ENCODE results near the gene KIAA1755.
"Not testable (repeated sequence)": the region's sequence is repeated elsewhere in the genome, so short reads cannot be mapped to it uniquely, and the experiment has no call there.

Gene KIAA1755

GRCh38 chr20:38258545-38259215 lies 1.9 kb downstream of the KIAA1755 start:
- H3K27ac ChIP-seq, result no peak overlapping the region
- TF ChIP-seq CTCF (conservative IDR thresholded peaks at IDR 0.05), result no peak

- H3K27ac ChIP-seq, result no peak overlapping the region
- no peak for TF ChIP-seq CTCF (conservative IDR thresholded peaks at IDR 0.05)
Measured at GRCh38 chr20:38256966-38257365, 3.6 kb downstream of the KIAA1755 start.

- no peak for TF ChIP-seq CTCF (conservative IDR thresholded peaks at IDR 0.05)
- H3K27ac ChIP-seq, result no peak overlapping the region
Measured at GRCh38 chr20:38256021-38256420, 4.5 kb downstream of the KIAA1755 start.

- no peak overlapping the region for H3K27ac ChIP-seq
- TF ChIP-seq CTCF (conservative IDR thresholded peaks at IDR 0.05), result no peak
Measured at GRCh38 chr20:38255393-38255792, 5.1 kb downstream of the KIAA1755 start.

- H3K27ac ChIP-seq, result not testable (repeated sequence)
Measured at GRCh38 chr20:38254621-38255020, 5.9 kb downstream of the KIAA1755 start.

- no peak overlapping the region for H3K27ac ChIP-seq
- no peak for TF ChIP-seq CTCF (conservative IDR thresholded peaks at IDR 0.05)
Measured at GRCh38 chr20:38253571-38253970, 7.0 kb downstream of the KIAA1755 start.

GRCh38 chr20:38252292-38253288 lies 7.9 kb downstream of the KIAA1755 start:
- no peak overlapping the region for H3K27ac ChIP-seq
- TF ChIP-seq CTCF (conservative IDR thresholded peaks at IDR 0.05), result no peak

GRCh38 chr20:38251441-38251840 lies 9.1 kb downstream of the KIAA1755 start:
- not testable (repeated sequence) for H3K27ac ChIP-seq
